ENCODE measurements around the gene OTULIN. TPM values are rescaled to one million over a fixed set of nuclear protein-coding genes. Genes with fewer than 3 reads are reported as not detected.

The OTULIN gene
- total and polyA plus RNA-seq, 2 experiments from 2014 or later: 24.3 to 43.9 TPM

DNA sequence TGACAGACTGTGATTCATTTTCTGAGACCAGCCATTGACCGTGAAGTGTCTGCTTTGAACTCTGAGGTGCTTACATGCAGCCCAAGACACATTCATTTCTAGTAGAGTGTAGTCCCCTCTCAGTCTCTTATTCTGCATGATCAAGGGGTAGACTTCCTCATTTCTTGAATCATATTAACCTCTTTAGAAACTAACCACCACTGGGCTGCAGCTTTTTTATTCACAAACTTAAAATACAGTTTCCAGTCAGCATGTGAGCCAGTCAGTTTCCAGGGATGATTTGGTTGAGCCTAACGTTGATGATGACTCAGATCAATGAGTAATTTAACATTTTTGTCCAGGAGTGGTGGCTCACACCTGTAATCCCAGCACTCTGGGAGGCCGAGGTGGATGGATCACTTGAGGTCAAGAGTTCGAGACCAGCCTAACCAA, 59.2 kb downstream of the OTULIN start:
- Histone ChIP-seq H3K4me1 (ENCODE audit: insufficient read depth) (peaks cover 13% of the 10 kb centered on the region), H3K4me3 (no peak overlapping the region), H3K79me2 (replicated peaks; ENCODE audit: insufficient read depth) (no peaks in the 10 kb centered on the region), H3K36me3 (ENCODE audit: insufficient read depth) (no peaks in the 10 kb centered on the region), H3K27ac (ENCODE audit: low read depth) (no peak overlapping the region), H3K4me2 (no peak overlapping the region), H4K20me1 (replicated peaks; ENCODE audit: insufficient read depth) (no peaks in the 10 kb centered on the region), H3K9me2 (ENCODE audit: insufficient read depth) (no peaks in the 10 kb centered on the region; the same call in 1 of the 2 replicates), H3K27me3 (ENCODE audit: insufficient read depth) (no peaks in the 10 kb centered on the region), H2AFZ (no peak overlapping the region), H3F3A (replicated peaks; ENCODE audit: low read depth) (no peaks in the 10 kb centered on the region)
- peaks cover 2% of the 10 kb centered on the region; the same call in 1 of the 3 replicates for H3K9me3 Mint-ChIP-seq
- TF ChIP-seq, protein P1, sequence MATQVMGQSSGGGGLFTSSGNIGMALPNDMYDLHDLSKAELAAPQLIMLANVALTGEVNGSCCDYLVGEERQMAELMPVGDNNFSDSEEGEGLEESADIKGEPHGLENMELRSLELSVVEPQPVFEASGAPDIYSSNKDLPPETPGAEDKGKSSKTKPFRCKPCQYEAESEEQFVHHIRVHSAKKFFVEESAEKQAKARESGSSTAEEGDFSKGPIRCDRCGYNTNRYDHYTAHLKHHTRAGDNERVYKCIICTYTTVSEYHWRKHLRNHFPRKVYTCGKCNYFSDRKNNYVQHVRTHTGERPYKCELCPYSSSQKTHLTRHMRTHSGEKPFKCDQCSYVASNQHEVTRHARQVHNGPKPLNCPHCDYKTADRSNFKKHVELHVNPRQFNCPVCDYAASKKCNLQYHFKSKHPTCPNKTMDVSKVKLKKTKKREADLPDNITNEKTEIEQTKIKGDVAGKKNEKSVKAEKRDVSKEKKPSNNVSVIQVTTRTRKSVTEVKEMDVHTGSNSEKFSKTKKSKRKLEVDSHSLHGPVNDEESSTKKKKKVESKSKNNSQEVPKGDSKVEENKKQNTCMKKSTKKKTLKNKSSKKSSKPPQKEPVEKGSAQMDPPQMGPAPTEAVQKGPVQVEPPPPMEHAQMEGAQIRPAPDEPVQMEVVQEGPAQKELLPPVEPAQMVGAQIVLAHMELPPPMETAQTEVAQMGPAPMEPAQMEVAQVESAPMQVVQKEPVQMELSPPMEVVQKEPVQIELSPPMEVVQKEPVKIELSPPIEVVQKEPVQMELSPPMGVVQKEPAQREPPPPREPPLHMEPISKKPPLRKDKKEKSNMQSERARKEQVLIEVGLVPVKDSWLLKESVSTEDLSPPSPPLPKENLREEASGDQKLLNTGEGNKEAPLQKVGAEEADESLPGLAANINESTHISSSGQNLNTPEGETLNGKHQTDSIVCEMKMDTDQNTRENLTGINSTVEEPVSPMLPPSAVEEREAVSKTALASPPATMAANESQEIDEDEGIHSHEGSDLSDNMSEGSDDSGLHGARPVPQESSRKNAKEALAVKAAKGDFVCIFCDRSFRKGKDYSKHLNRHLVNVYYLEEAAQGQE (IDR thresholded peaks at IDR 0.05; ENCODE audit: unreplicated experiment): no peak
- TF ChIP-seq, protein P2, sequence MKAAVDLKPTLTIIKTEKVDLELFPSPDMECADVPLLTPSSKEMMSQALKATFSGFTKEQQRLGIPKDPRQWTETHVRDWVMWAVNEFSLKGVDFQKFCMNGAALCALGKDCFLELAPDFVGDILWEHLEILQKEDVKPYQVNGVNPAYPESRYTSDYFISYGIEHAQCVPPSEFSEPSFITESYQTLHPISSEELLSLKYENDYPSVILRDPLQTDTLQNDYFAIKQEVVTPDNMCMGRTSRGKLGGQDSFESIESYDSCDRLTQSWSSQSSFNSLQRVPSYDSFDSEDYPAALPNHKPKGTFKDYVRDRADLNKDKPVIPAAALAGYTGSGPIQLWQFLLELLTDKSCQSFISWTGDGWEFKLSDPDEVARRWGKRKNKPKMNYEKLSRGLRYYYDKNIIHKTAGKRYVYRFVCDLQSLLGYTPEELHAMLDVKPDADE (IDR thresholded peaks at IDR 0.05): no peak
- TF ChIP-seq, protein P3, sequence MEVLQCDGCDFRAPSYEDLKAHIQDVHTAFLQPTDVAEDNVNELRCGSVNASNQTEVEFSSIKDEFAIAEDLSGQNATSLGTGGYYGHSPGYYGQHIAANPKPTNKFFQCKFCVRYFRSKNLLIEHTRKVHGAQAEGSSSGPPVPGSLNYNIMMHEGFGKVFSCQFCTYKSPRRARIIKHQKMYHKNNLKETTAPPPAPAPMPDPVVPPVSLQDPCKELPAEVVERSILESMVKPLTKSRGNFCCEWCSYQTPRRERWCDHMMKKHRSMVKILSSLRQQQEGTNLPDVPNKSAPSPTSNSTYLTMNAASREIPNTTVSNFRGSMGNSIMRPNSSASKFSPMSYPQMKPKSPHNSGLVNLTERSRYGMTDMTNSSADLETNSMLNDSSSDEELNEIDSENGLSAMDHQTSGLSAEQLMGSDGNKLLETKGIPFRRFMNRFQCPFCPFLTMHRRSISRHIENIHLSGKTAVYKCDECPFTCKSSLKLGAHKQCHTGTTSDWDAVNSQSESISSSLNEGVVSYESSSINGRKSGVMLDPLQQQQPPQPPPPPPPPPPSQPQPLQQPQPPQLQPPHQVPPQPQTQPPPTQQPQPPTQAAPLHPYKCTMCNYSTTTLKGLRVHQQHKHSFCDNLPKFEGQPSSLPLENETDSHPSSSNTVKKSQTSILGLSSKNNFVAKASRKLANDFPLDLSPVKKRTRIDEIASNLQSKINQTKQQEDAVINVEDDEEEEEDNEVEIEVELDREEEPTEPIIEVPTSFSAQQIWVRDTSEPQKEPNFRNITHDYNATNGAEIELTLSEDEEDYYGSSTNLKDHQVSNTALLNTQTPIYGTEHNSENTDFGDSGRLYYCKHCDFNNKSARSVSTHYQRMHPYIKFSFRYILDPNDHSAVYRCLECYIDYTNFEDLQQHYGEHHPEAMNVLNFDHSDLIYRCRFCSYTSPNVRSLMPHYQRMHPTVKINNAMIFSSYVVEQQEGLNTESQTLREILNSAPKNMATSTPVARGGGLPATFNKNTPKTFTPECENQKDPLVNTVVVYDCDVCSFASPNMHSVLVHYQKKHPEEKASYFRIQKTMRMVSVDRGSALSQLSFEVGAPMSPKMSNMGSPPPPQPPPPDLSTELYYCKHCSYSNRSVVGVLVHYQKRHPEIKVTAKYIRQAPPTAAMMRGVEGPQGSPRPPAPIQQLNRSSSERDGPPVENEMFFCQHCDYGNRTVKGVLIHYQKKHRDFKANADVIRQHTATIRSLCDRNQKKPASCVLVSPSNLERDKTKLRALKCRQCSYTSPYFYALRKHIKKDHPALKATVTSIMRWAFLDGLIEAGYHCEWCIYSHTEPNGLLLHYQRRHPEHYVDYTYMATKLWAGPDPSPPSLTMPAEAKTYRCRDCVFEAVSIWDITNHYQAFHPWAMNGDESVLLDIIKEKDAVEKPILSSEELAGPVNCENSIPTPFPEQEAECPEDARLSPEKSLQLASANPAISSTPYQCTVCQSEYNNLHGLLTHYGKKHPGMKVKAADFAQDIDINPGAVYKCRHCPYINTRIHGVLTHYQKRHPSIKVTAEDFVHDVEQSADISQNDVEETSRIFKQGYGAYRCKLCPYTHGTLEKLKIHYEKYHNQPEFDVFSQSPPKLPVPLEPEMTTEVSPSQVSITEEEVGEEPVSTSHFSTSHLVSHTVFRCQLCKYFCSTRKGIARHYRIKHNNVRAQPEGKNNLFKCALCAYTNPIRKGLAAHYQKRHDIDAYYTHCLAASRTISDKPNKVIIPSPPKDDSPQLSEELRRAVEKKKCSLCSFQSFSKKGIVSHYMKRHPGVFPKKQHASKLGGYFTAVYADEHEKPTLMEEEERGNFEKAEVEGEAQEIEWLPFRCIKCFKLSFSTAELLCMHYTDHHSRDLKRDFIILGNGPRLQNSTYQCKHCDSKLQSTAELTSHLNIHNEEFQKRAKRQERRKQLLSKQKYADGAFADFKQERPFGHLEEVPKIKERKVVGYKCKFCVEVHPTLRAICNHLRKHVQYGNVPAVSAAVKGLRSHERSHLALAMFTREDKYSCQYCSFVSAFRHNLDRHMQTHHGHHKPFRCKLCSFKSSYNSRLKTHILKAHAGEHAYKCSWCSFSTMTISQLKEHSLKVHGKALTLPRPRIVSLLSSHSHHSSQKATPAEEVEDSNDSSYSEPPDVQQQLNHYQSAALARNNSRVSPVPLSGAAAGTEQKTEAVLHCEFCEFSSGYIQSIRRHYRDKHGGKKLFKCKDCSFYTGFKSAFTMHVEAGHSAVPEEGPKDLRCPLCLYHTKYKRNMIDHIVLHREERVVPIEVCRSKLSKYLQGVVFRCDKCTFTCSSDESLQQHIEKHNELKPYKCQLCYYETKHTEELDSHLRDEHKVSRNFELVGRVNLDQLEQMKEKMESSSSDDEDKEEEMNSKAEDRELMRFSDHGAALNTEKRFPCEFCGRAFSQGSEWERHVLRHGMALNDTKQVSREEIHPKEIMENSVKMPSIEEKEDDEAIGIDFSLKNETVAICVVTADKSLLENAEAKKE (CRISPR knock-in tag; IDR thresholded peaks at IDR 0.05): no peak
- TF ChIP-seq ZNF331 (CRISPR knock-in tag; IDR thresholded peaks at IDR 0.05; ENCODE audit: low read depth) (no peak), JUNB (IDR thresholded peaks at IDR 0.05; ENCODE audit: unreplicated experiment) (no peak), EZH2phosphoT487 (IDR thresholded peaks at IDR 0.05; ENCODE audit: unreplicated experiment) (no peak), ZNF114 (CRISPR knock-in tag; IDR thresholded peaks at IDR 0.05) (no peak), EZH2 (IDR thresholded peaks at IDR 0.05; ENCODE audit: low read depth, unreplicated experiment) (no peak), NANOG (IDR thresholded peaks at IDR 0.05; ENCODE audit: borderline replicate concordance) (no peak), CREB1 (CRISPR knock-in tag; IDR thresholded peaks at IDR 0.05; ENCODE audit: low read depth) (no peak), POLR2AphosphoS5 (IDR thresholded peaks at IDR 0.05; ENCODE audit: low read depth) (no peak)
- no peak for ATAC-seq
- H3K36me3 Mint-ChIP-seq (ENCODE audit: low read depth): peaks cover 4% of the 10 kb centered on the region; the same call in 1 of the 3 replicates
- peaks cover 25% of the 10 kb centered on the region for H3K4me1 Mint-ChIP-seq
- no peak overlapping the region for H3K27ac Mint-ChIP-seq
- DNase-seq (ENCODE audit: low spot score): no peak
- peaks cover 9% of the 10 kb centered on the region for H3K27me3 Mint-ChIP-seq (ENCODE audit: insufficient read depth, low read depth, poor library complexity)
- H3K4me3 Mint-ChIP-seq: no peak overlapping the region

Measured in GM23338 (cell line).